HEK293T (cell line): Measurements from ENCODE around the gene FBXL19.
A peak's percentile ranks its signal among the peaks of the same experiment; 100 is the strongest.

Experiments
- CTCF ChIA-PET: fragments of 350-600 bp; formaldehyde crosslinking; extraction: SDS; loops from one replicate; lab custom pipeline; 2021; ENCODE audit warnings: antibody characterized with exemption, inconsistent platforms; lab: Yijun Ruan, JAX
- POLR2A ChIA-PET: fragments of 350-600 bp; formaldehyde crosslinking; extraction: SDS; loops from one replicate; lab custom pipeline; 2020; ENCODE audit warnings: antibody characterized with exemption, inconsistent platforms; lab: Yijun Ruan, JAX
- DNase-seq: peaks from one replicate; pipeline ENCODE4 v3.0.0; 2012; ENCODE audit warnings: mixed read lengths; ENCODE audit errors: extremely low spot score
- ARNT ChIP-seq: fragments of 450-650 bp; IDR thresholded peaks from 2 replicates; pipeline ENCODE4 v1.6.1; 2017; ENCODE audit warnings: mild to moderate bottlenecking
- BHLHE40 ChIP-seq: fragments of 450-650 bp; IDR thresholded peaks from 2 replicates; pipeline ENCODE4 v1.6.1; 2016; ENCODE audit warnings: mild to moderate bottlenecking, moderate library complexity, borderline replicate concordance
- CTBP1 ChIP-seq: fragments of 450-650 bp; IDR thresholded peaks from 2 replicates; pipeline ENCODE4 v1.6.1; 2016; ENCODE audit warnings: borderline replicate concordance
- ELF4 ChIP-seq: fragments of 450-650 bp; IDR thresholded peaks from 2 replicates; pipeline ENCODE4 v1.6.1; 2017; ENCODE audit warnings: antibody characterized with exemption
- FOXA1 ChIP-seq: fragments of 450-650 bp; IDR thresholded peaks from 2 replicates; pipeline ENCODE4 v1.6.1; 2016; ENCODE audit warnings: mild to moderate bottlenecking
- FOXK2 ChIP-seq: fragments of 450-650 bp; IDR thresholded peaks from 2 replicates; pipeline ENCODE4 v1.6.1; 2016; ENCODE audit warnings: mild to moderate bottlenecking
- FOXM1 ChIP-seq: fragments of 450-650 bp; IDR thresholded peaks from 2 replicates; pipeline ENCODE4 v1.6.1; 2017; ENCODE audit warnings: mild to moderate bottlenecking, borderline replicate concordance
- HDGF ChIP-seq: fragments of 450-650 bp; IDR thresholded peaks from 2 replicates; pipeline ENCODE4 v1.6.1; 2017; ENCODE audit warnings: antibody characterized with exemption, borderline replicate concordance
- L3MBTL2 ChIP-seq: fragments of 450-650 bp; conservative IDR thresholded peaks from 2 replicates; pipeline ENCODE4 v1.6.1; 2016; ENCODE audit warnings: mild to moderate bottlenecking
- LEF1 ChIP-seq: fragments of 450-650 bp; IDR thresholded peaks from 2 replicates; pipeline ENCODE4 v1.6.1; 2017; ENCODE audit warnings: mild to moderate bottlenecking, borderline replicate concordance
- NFRKB ChIP-seq: fragments of 450-650 bp; IDR thresholded peaks from 2 replicates; pipeline ENCODE4 v1.6.1; 2016; ENCODE audit warnings: mild to moderate bottlenecking, moderate library complexity
- SP1 ChIP-seq: fragments of 450-650 bp; IDR thresholded peaks from 2 replicates; pipeline ENCODE4 v1.6.1; 2017
- SUZ12 ChIP-seq: fragments of 450-650 bp; IDR thresholded peaks from 2 replicates; pipeline ENCODE4 v1.6.1; 2016; ENCODE audit warnings: mild to moderate bottlenecking
- TARDBP ChIP-seq: fragments of 450-650 bp; IDR thresholded peaks from 2 replicates; pipeline ENCODE4 v1.6.1; 2016
- ZNF384 ChIP-seq: fragments of 450-650 bp; IDR thresholded peaks from 2 replicates; pipeline ENCODE4 v1.6.1; 2016
- TF ChIP-seq, protein P1 (sequence below): fragments of 450-650 bp; IDR thresholded peaks from 2 replicates; pipeline ENCODE4 v1.6.1; 2016

The FBXL19 gene

DNA sequence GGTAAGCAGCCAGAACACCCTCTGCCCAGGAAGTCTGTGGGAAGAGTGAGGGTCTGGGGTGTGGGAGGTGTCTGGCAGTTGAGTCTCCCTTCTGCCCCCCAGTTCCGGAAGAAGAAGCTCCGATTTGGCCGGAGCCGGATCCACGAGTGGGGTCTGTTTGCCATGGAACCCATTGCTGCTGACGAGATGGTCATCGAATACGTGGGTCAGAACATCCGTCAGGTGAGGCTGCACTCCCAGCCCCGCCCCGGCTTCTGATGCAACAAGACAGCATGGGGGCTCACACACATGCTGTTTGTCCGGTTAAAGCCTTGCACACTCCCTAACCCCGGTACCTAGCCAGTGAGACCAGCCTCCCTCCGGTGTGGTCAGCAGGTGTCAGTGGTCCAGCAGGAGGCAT, 57.6 kb downstream of the FBXL19 start:
- TF ChIP-seq ZNF384 = no peak
- no peak for TF ChIP-seq SUZ12
- no peak for TF ChIP-seq FOXA1
- TF ChIP-seq ELF4 = no peak
- TF ChIP-seq, protein P1, sequence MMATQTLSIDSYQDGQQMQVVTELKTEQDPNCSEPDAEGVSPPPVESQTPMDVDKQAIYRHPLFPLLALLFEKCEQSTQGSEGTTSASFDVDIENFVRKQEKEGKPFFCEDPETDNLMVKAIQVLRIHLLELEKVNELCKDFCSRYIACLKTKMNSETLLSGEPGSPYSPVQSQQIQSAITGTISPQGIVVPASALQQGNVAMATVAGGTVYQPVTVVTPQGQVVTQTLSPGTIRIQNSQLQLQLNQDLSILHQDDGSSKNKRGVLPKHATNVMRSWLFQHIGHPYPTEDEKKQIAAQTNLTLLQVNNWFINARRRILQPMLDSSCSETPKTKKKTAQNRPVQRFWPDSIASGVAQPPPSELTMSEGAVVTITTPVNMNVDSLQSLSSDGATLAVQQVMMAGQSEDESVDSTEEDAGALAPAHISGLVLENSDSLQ = no peak
- TF ChIP-seq CTBP1 = no peak
- no peak for TF ChIP-seq BHLHE40
- TF ChIP-seq HDGF = no peak
- TF ChIP-seq FOXM1 = no peak
- no peak for TF ChIP-seq TARDBP
- TF ChIP-seq FOXK2 = no peak
- no peak for TF ChIP-seq SP1
- TF ChIP-seq LEF1 = no peak
- TF ChIP-seq ARNT = no peak
- POLR2A ChIA-PET = no interaction called here
- DNase-seq = no peak
- CTCF ChIA-PET = no interaction called here

DNA sequence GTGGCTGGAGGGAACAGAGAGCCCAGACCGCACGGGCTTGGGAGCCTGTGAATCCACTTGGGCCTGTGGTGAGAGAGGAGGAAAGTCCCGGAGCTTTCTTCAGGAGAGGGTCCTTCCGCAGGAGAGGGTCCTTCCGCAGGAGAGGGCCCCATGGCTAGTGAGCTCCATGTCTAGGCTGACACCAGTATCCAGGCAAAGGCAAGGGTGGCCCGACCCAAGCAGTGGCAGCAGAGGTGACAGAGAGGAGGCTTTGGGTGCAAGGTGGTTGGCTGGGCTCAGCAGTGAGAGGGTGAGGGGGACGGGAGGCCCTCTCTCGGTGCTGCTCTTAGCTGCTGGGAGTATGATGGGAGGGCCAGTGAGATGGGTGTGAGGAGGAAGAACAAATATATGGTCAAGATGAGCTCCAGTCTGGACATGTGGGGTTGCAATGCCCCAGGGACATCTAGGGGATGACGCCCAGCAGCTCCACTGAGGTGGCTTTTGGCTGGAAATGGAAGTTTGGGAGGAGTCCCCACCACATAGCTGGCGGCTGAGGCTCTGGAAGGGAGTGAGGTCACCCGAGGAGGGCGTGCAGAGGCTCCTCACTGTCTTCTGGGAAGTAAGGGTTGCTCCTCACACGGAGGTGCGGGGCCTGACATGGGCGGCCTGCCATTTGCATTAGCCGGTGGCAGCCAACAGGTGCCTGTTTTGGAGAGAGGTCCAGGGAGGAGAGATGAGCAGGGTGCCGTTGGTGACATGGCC, 59.3 kb downstream of the FBXL19 start:
- CTCF ChIA-PET = interaction anchor here (0.6 to 2.2 kb wide), 6 partner anchors 24 to 1166 kb away, joined by 3 to 15 read pairs (median 4); partner anchors contain the start of gene PAGR1
- POLR2A ChIA-PET = interaction anchor here (0.8 to 2.3 kb wide), 7 partner anchors 17 to 1167 kb away, joined by 3 to 7 read pairs (median 3); partner anchors contain the start of genes PAGR1, ZNF646, ZNF668 and ZNF843
- no peak for DNase-seq
- TF ChIP-seq FOXM1 = no peak
- TF ChIP-seq, protein P1 = no peak
- no peak for TF ChIP-seq SUZ12
- TF ChIP-seq ARNT = no peak
- no peak for TF ChIP-seq HDGF
- TF ChIP-seq L3MBTL2 = no peak
- TF ChIP-seq ZNF384 = no peak
- TF ChIP-seq SP1 = no peak
- no peak for TF ChIP-seq LEF1
- no peak for TF ChIP-seq CTBP1

DNA sequence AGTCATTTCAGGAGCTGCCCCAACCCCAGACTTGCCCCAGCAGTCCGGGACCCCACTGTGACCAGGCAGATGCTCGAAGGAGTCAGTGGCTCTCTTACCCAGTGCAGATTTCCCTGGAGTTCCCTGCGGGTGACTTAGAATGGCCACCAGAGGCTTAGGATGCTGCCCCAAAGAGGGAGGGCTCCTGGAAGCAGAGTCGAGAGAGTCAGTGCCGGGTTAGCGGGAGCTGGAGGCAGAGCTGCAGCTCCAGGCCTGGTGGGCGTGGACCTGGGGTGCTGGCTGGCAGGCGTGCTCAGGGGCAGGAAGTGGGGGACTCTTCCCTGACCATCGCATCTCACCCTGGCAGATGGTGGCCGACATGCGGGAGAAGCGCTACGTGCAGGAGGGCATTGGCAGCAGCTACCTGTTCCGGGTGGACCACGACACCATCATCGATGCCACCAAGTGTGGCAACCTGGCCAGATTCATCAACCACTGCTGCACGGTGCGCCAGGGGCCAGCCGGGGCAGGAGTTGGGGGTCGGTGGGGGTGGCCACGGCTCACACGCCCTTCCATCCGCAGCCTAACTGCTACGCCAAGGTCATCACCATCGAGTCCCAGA, 60.0 kb downstream of the FBXL19 start:
- CTCF ChIA-PET = interaction anchor here (0.6 to 2.2 kb wide), 10 partner anchors 16 to 1167 kb away, joined by 3 to 20 read pairs (median 6); partner anchors contain the start of genes FUS, ORAI3, PAGR1 and ZNF843
- POLR2A ChIA-PET = interaction anchor here (0.8 to 2.3 kb wide), 9 partner anchors 17 to 1168 kb away, joined by 3 to 7 read pairs (median 3); partner anchors contain the start of genes PAGR1, STX4, ZNF646 and ZNF668
- TF ChIP-seq NFRKB (no peak), ELF4 (no peak)
- no peak for DNase-seq

DNA sequence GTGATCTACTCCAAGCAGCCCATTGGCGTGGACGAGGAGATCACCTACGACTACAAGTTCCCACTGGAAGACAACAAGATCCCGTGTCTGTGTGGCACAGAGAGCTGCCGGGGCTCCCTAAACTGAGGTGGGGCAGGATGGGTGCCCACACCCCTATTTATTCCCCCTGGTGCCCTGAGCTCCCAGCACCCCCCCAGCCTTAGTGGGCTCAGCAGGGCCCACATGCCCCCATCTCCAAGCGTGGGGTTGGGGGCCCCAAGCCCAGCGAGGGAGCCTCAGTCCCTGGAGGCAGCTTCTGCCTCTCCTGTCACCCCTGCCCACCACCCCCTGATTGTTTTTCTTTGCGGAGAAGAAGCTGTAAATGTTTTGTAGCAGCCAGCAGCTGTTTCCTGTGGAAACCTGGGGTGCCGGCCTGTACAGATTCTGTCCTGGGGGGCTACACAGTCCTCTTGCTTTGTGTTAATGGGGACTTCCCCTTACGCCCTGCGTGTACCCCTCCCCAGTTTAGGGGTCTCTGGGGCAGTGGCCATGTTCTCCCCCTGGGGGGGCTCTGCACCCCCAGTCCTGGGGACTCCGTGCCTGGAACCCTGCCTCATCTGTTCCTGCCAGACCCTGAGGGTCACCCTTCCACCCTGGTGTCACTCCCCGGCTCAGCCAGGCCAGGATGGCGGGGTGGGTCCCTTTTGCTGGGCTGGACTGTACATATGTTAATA, 60.7 kb downstream of the FBXL19 start:
- POLR2A ChIA-PET = interaction anchor here (0.7 to 2.3 kb wide), 13 partner anchors 11 to 1177 kb away, joined by 3 to 11 read pairs (median 4); partner anchors contain the start of genes MAZ, PAGR1, STX4 and ZNF646
- CTCF ChIA-PET = interaction anchor here (0.5 to 2.2 kb wide), 27 partner anchors 9 to 1177 kb away, joined by 3 to 20 read pairs (median 4); partner anchors contain the start of genes FUS, KAT8, ORAI3 and PAGR1
- no peak for DNase-seq
- no peak for TF ChIP-seq HDGF
- TF ChIP-seq SUZ12 = no peak
- TF ChIP-seq, protein P1 = no peak
- TF ChIP-seq LEF1 = no peak
- no peak for TF ChIP-seq TARDBP
- no peak for TF ChIP-seq FOXA1
- TF ChIP-seq SP1 = no peak
- TF ChIP-seq CTBP1 = no peak
- no peak for TF ChIP-seq NFRKB
- TF ChIP-seq ZNF384 = no peak
- no peak for TF ChIP-seq ARNT
- TF ChIP-seq FOXM1 = no peak
- TF ChIP-seq L3MBTL2 = no peak
- TF ChIP-seq ELF4 = no peak
- no peak for TF ChIP-seq FOXK2
- TF ChIP-seq BHLHE40 = no peak

DNA sequence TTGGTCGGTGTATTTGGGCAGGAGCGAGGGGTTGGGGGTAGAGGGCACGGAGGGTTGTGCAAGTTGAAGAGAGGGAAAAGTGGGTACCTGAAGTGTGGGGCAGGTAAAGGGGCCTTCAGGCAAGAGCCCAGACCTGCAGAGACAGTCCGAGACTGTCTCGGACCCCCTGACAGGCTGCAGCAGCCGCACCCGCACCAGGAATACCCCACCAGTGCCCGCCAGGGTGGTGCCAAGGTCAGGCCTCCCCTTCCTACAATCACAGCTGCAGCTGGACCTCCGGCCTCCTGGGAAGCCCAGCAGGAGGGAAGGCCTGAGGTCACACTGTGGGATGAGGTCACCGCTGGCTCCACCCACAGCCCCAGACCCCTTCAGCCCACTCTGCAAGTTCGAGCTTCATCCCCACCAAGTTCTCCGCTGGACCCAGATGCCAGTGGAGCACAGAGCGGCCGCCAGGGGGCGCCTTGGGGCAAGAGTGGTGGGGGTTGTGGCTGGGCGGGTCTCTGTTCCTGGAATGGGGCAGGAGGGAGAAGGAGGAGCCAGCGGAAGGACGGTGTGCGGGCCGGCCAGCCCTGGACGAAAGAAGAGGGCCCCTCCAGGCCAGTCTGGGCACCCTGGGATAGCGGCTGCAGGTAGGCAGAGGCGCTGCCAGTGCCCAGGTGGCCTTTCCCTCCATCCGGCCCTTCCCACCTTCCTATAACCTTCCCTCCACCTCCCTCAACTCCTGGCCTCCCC, 61.5 kb downstream of the FBXL19 start, which contains the start of gene HSD3B7:
Gene HSD3B7, plus strand, starts transcription at position 539 of the 732 bp plus-strand sequence. CDS start 452 bp downstream, outside the sequence.
- CTCF ChIA-PET = interaction anchor here (0.5 to 2.2 kb wide), 25 partner anchors 9 to 1178 kb away, joined by 3 to 20 read pairs (median 4); partner anchors contain the start of genes FUS, KAT8, ORAI3 and PAGR1
- TF ChIP-seq TARDBP (no peak), CTBP1 (no peak), ZNF384 (no peak), FOXA1 (no peak), LEF1 (no peak), BHLHE40 (no peak), FOXM1 (no peak), ARNT (no peak), ELF4 (no peak), NFRKB (no peak), SUZ12 (no peak), SP1 (no peak), FOXK2 (no peak), HDGF (no peak; the same call in 1 of the 2 replicates), L3MBTL2 (no peak)
- TF ChIP-seq, protein P1 = no peak
- peak; percentile 100 for DNase-seq
- POLR2A ChIA-PET = interaction anchor here (0.7 to 2.3 kb wide), 7 partner anchors 11 to 1178 kb away, joined by 4 to 11 read pairs (median 5); partner anchors contain the start of genes MAZ, PAGR1, STX4 and ZNF646
